Measurements from ENCODE around the gene PSMC6.
A peak's percentile ranks its signal among the peaks of the same experiment; 100 is the strongest.
"Not testable (repeated sequence)": the region's sequence is repeated elsewhere in the genome, so short reads cannot be mapped to it uniquely, and the experiment has no call there.

Gene PSMC6

DNA sequence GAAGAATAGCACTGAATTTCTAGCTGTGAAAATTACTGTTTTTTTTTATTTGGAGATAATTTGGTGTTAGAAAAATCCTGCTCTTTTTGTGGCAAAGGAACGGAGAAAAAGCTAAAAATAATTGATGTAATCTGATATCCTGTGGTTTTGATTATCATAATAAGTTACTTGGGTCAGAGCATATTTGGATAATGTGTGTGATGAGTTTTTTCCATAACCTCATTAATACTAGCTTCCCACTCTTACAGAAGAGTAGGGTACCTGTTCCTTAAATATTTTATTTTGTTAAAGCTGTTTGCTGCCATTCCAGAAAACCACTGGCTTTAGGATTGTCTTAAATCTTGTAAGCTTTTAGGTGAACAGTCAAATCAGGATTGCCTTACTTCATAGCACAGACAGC lies 4.7 kb downstream of the PSMC6 start:
- no peak overlapping the region for H3K9ac ChIP-seq (ENCODE audit: low read depth in 1 of 2, low read length in 2 of 2)
- H3K9me3 ChIP-seq (ENCODE audit: control insufficient read depth in 1 of 2, low read length in 2 of 2), result no peaks in the 10 kb centered on the region
- H3K27ac ChIP-seq (ENCODE audit: low read depth, low read length), result no peak overlapping the region
- no peaks in the 10 kb centered on the region for H3K27me3 ChIP-seq (ENCODE audit: control insufficient read depth in 1 of 2, insufficient read depth in 2 of 2, low read length in 2 of 2)
- H3K36me3 ChIP-seq (ENCODE audit: control insufficient read depth in 1 of 2, insufficient read depth in 2 of 2, low read length in 2 of 2), result peaks cover 9 to 68% of the 10 kb centered on the region in 2 donors
- no peak overlapping the region for H3K4me3 ChIP-seq (ENCODE audit: low read depth in 1 of 2, low read length in 2 of 2)
- peaks cover 9 to 14% of the 10 kb centered on the region in 2 donors for H3K4me1 ChIP-seq (ENCODE audit: control insufficient read depth in 1 of 2, insufficient read depth in 2 of 2, low read length in 2 of 2)

GRCh38 chr14:52716155-52716554 lies 9.2 kb downstream of the PSMC6 start:
- H3K36me3 ChIP-seq (ENCODE audit: control insufficient read depth in 1 of 2, insufficient read depth in 2 of 2, low read length in 2 of 2), result peaks cover 26 to 84% of the 10 kb centered on the region in 2 donors
- H3K4me3 ChIP-seq (ENCODE audit: low read depth in 1 of 2, low read length in 2 of 2), result no peak overlapping the region
- no peak overlapping the region for H3K9ac ChIP-seq (ENCODE audit: low read depth in 1 of 2, low read length in 2 of 2)
- no peak overlapping the region for H3K27ac ChIP-seq (ENCODE audit: low read depth, low read length)
- no peaks in the 10 kb centered on the region for H3K9me3 ChIP-seq (ENCODE audit: control insufficient read depth in 1 of 2, low read length in 2 of 2)
- H3K27me3 ChIP-seq (ENCODE audit: control insufficient read depth in 1 of 2, insufficient read depth in 2 of 2, low read length in 2 of 2), result no peaks in the 10 kb centered on the region
- H3K4me1 ChIP-seq (ENCODE audit: control insufficient read depth in 1 of 2, insufficient read depth in 2 of 2, low read length in 2 of 2), result no peaks in the 10 kb centered on the region

GRCh38 chr14:52723514-52724359 lies 16.7 kb downstream of the PSMC6 start:
- Histone ChIP-seq H3K27ac (ENCODE audit: low read depth, low read length) (no peak overlapping the region), H3K36me3 (ENCODE audit: control insufficient read depth in 1 of 2, insufficient read depth in 2 of 2, low read length in 2 of 2) (peaks cover 38 to 70% of the 10 kb centered on the region in 2 donors), H3K4me1 (ENCODE audit: control insufficient read depth in 1 of 2, insufficient read depth in 2 of 2, low read length in 2 of 2) (no peaks in the 10 kb centered on the region), H3K27me3 (ENCODE audit: control insufficient read depth in 1 of 2, insufficient read depth in 2 of 2, low read length in 2 of 2) (no peaks in the 10 kb centered on the region), H3K9ac (ENCODE audit: low read depth in 1 of 2, low read length in 2 of 2) (no peak overlapping the region), H3K4me3 (ENCODE audit: low read depth in 1 of 2, low read length in 2 of 2) (no peak overlapping the region), H3K9me3 (ENCODE audit: control insufficient read depth in 1 of 2, low read length in 2 of 2) (no peaks in the 10 kb centered on the region)

DNA sequence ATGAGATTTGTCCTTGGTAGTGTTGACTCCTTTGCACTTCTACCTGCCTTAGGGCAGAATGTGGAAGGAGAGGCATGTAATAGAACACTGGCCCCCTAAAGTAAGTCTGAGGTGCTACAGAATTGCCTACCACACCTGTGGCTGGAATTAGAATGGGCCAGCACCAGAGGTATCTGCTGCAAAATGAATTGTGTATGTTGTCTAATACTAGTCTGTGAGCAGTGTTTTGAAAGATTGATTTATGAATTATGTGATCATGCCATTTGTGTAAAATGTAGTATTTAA lies 17.3 kb downstream of the PSMC6 start:
- no peak overlapping the region for H3K27ac ChIP-seq (ENCODE audit: low read depth, low read length)
- H3K9ac ChIP-seq (ENCODE audit: low read depth in 1 of 2, low read length in 2 of 2), result no peak overlapping the region
- no peaks in the 10 kb centered on the region for H3K27me3 ChIP-seq (ENCODE audit: control insufficient read depth in 1 of 2, insufficient read depth in 2 of 2, low read length in 2 of 2)
- no peaks in the 10 kb centered on the region for H3K4me1 ChIP-seq (ENCODE audit: control insufficient read depth in 1 of 2, insufficient read depth in 2 of 2, low read length in 2 of 2)
- peaks cover 33 to 66% of the 10 kb centered on the region in 2 donors for H3K36me3 ChIP-seq (ENCODE audit: control insufficient read depth in 1 of 2, insufficient read depth in 2 of 2, low read length in 2 of 2)
- H3K4me3 ChIP-seq (ENCODE audit: low read depth in 1 of 2, low read length in 2 of 2), result no peak overlapping the region
- H3K9me3 ChIP-seq (ENCODE audit: control insufficient read depth in 1 of 2, low read length in 2 of 2), result no peaks in the 10 kb centered on the region

DNA sequence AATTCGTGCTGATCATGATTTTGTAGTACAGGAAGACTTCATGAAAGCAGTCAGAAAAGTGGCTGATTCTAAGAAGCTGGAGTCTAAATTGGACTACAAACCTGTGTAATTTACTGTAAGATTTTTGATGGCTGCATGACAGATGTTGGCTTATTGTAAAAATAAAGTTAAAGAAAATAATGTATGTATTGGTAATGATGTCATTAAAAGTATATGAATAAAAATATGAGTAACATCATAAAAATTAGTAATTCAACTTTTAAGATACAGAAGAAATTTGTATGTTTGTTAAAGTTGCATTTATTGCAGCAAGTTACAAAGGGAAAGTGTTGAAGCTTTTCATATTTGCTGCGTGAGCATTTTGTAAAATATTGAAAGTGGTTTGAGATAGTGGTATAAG lies 20.5 kb downstream of the PSMC6 start:
- not testable (repeated sequence) for H3K4me1 ChIP-seq (ENCODE audit: control insufficient read depth in 1 of 2, insufficient read depth in 2 of 2, low read length in 2 of 2); H3K9me3 ChIP-seq (ENCODE audit: control insufficient read depth in 1 of 2, low read length in 2 of 2); H3K27me3 ChIP-seq (ENCODE audit: control insufficient read depth in 1 of 2, insufficient read depth in 2 of 2, low read length in 2 of 2); H3K27ac ChIP-seq (ENCODE audit: low read depth, low read length); H3K9ac ChIP-seq (ENCODE audit: low read depth in 1 of 2, low read length in 2 of 2); H3K4me3 ChIP-seq (ENCODE audit: low read depth in 1 of 2, low read length in 2 of 2)
- peaks cover 18 to 38% of the 10 kb centered on the region in 2 donors for H3K36me3 ChIP-seq (ENCODE audit: control insufficient read depth in 1 of 2, insufficient read depth in 2 of 2, low read length in 2 of 2)

GRCh38 chr14:52729035-52729434 lies 22.0 kb downstream of the PSMC6 start:
- H3K4me3 ChIP-seq (ENCODE audit: low read depth in 1 of 2, low read length in 2 of 2); H3K27me3 ChIP-seq (ENCODE audit: control insufficient read depth in 1 of 2, insufficient read depth in 2 of 2, low read length in 2 of 2); H3K9ac ChIP-seq (ENCODE audit: low read depth in 1 of 2, low read length in 2 of 2); H3K9me3 ChIP-seq (ENCODE audit: control insufficient read depth in 1 of 2, low read length in 2 of 2); H3K27ac ChIP-seq (ENCODE audit: low read depth, low read length); H3K4me1 ChIP-seq (ENCODE audit: control insufficient read depth in 1 of 2, insufficient read depth in 2 of 2, low read length in 2 of 2): not testable (repeated sequence)
- H3K36me3 ChIP-seq (ENCODE audit: control insufficient read depth in 1 of 2, insufficient read depth in 2 of 2, low read length in 2 of 2), result peaks cover 9 to 29% of the 10 kb centered on the region in 2 donors

- H3K27ac ChIP-seq (ENCODE audit: low read depth, low read length), result peak overlapping the region; percentile 50
- H3K9ac ChIP-seq (ENCODE audit: low read depth in 1 of 2, low read length in 2 of 2), result peak overlapping the region in 1 of 2 donors; percentile 43
Observed at GRCh38 chr14:52729585-52729924, 22.6 kb downstream of the PSMC6 start.

GRCh38 chr14:52729925-52730708 lies 23.1 kb downstream of the PSMC6 start, which contains the start of gene STYX:
Gene STYX (plus strand): TSS chr14:52730166. CDS start chr14:52730475, 309 bp downstream.
- no peaks in the 10 kb centered on the region for H3K27me3 ChIP-seq (ENCODE audit: control insufficient read depth in 1 of 2, insufficient read depth in 2 of 2, low read length in 2 of 2)
- H3K27ac ChIP-seq (ENCODE audit: low read depth, low read length), result peak within 1 kb of the TSS; percentile 70
- H3K4me1 ChIP-seq (ENCODE audit: control insufficient read depth in 1 of 2, insufficient read depth in 2 of 2, low read length in 2 of 2), result peaks cover 0 to 3% of the 10 kb centered on the region in 2 donors
- no peaks in the 10 kb centered on the region for H3K9me3 ChIP-seq (ENCODE audit: control insufficient read depth in 1 of 2, low read length in 2 of 2)
- H3K4me3 ChIP-seq (ENCODE audit: low read depth in 1 of 2, low read length in 2 of 2), result peak within 1 kb of the TSS; percentile 95 to 97
- peak within 1 kb of the TSS; percentile 96 to 99 for H3K9ac ChIP-seq (ENCODE audit: low read depth in 1 of 2, low read length in 2 of 2)
- H3K36me3 ChIP-seq (ENCODE audit: control insufficient read depth in 1 of 2, insufficient read depth in 2 of 2, low read length in 2 of 2), result peaks cover under 1 to 21% of the 10 kb centered on the region in 2 donors

More at GRCh38 chr14:52729585-52729924, 22.6 kb downstream of the PSMC6 start:
- H3K9me3 ChIP-seq (ENCODE audit: control insufficient read depth in 1 of 2, low read length in 2 of 2), result no peaks in the 10 kb centered on the region
- H3K36me3 ChIP-seq (ENCODE audit: control insufficient read depth in 1 of 2, insufficient read depth in 2 of 2, low read length in 2 of 2), result peaks cover 5 to 27% of the 10 kb centered on the region in 2 donors
- H3K27me3 ChIP-seq (ENCODE audit: control insufficient read depth in 1 of 2, insufficient read depth in 2 of 2, low read length in 2 of 2), result no peaks in the 10 kb centered on the region
- H3K4me1 ChIP-seq (ENCODE audit: control insufficient read depth in 1 of 2, insufficient read depth in 2 of 2, low read length in 2 of 2), result peaks cover 0 to 3% of the 10 kb centered on the region in 2 donors
- peak overlapping the region; percentile 69 to 71 for H3K4me3 ChIP-seq (ENCODE audit: low read depth in 1 of 2, low read length in 2 of 2)

GRCh38 chr14:52730709-52731111 lies 23.7 kb downstream of the PSMC6 start:
- H3K9ac ChIP-seq (ENCODE audit: low read depth in 1 of 2, low read length in 2 of 2), result peak overlapping the region; percentile 96 to 99

DNA sequence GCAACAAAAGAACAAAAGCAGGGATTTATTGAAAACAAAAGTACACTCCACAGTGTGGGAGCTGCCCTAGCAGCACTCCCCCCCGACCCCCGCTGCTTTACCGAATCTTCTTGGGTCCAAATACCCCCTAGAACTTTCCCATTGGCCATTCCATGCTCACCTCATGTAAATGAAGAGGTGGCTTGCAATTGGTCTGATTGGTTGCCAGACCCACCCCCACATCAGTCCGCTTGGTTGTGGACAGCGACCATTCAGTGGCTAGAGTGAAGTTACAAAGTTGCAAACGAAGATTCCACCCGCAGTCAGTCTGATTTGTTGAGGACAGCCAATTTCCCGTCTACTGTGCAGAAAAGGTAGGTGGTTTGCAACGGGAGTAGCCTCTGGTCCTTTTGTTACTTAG lies 26.8 kb downstream of the PSMC6 start:
- Histone ChIP-seq H3K9ac (ENCODE audit: low read depth in 1 of 2, low read length in 2 of 2) (no peak overlapping the region), H3K27ac (ENCODE audit: low read depth, low read length) (no peak overlapping the region), H3K27me3 (ENCODE audit: control insufficient read depth in 1 of 2, insufficient read depth in 2 of 2, low read length in 2 of 2) (no peaks in the 10 kb centered on the region), H3K36me3 (ENCODE audit: control insufficient read depth in 1 of 2, insufficient read depth in 2 of 2, low read length in 2 of 2) (peaks cover 0 to 4% of the 10 kb centered on the region in 2 donors), H3K4me1 (ENCODE audit: control insufficient read depth in 1 of 2, insufficient read depth in 2 of 2, low read length in 2 of 2) (peaks cover 3 to 4% of the 10 kb centered on the region in 2 donors), H3K9me3 (ENCODE audit: control insufficient read depth in 1 of 2, low read length in 2 of 2) (no peaks in the 10 kb centered on the region), H3K4me3 (ENCODE audit: low read depth in 1 of 2, low read length in 2 of 2) (no peak overlapping the region)

More at GRCh38 chr14:52730709-52731111, 23.7 kb downstream of the PSMC6 start:
- Histone ChIP-seq H3K27me3 (ENCODE audit: control insufficient read depth in 1 of 2, insufficient read depth in 2 of 2, low read length in 2 of 2) (no peaks in the 10 kb centered on the region), H3K9me3 (ENCODE audit: control insufficient read depth in 1 of 2, low read length in 2 of 2) (no peaks in the 10 kb centered on the region), H3K4me1 (ENCODE audit: control insufficient read depth in 1 of 2, insufficient read depth in 2 of 2, low read length in 2 of 2) (peaks cover 0 to 3% of the 10 kb centered on the region in 2 donors), H3K27ac (ENCODE audit: low read depth, low read length) (peak overlapping the region; percentile 70), H3K4me3 (ENCODE audit: low read depth in 1 of 2, low read length in 2 of 2) (peak overlapping the region; percentile 95 to 97), H3K36me3 (ENCODE audit: control insufficient read depth in 1 of 2, insufficient read depth in 2 of 2, low read length in 2 of 2) (peaks cover 0 to 15% of the 10 kb centered on the region in 2 donors)

Measured in duodenal mucosa (tissue), 2 donors.